IPS-15b (cell line): ENCODE results near the gene XYLB.
"Not testable (repeated sequence)": the region's sequence is repeated elsewhere in the genome, so short reads cannot be mapped to it uniquely, and the experiment has no call there.

Experiments used
- H3K27me3 ChIP-seq: one replicate; pipeline ENCODE4 v1.6.1; 2013; ENCODE audit warnings: low read length; ENCODE audit not compliant: control insufficient read depth, insufficient read depth
- H3K36me3 ChIP-seq: one replicate; pipeline ENCODE4 v1.6.1; 2013; ENCODE audit warnings: low read length; ENCODE audit not compliant: control insufficient read depth, insufficient read depth
- H3K4me1 ChIP-seq: one replicate; pipeline ENCODE4 v1.6.1; 2013; ENCODE audit warnings: mild to moderate bottlenecking, low read length; ENCODE audit not compliant: control insufficient read depth, insufficient read depth
- H3K4me3 ChIP-seq: one replicate; pipeline ENCODE4 v1.5.1; 2013; ENCODE audit warnings: low read depth, low read length
- H3K9ac ChIP-seq: one replicate; pipeline ENCODE4 v1.6.1; 2013; ENCODE audit warnings: low read depth, mild to moderate bottlenecking, low read length
- H3K9me3 ChIP-seq: one replicate; pipeline ENCODE4 v1.6.1; 2013; ENCODE audit warnings: mild to moderate bottlenecking, low read length; ENCODE audit not compliant: control insufficient read depth, insufficient read depth

Gene XYLB

GRCh38 chr3:38346587-38347410 is at the start of gene XYLB:
Gene XYLB, plus strand, starts transcription at chr3:38346785. Its CDS starts 84 bp downstream, at chr3:38346869.
- H3K36me3 ChIP-seq = peaks cover 2% of the 10 kb centered on the region
- H3K4me1 ChIP-seq = no peaks in the 10 kb centered on the region
- H3K9ac ChIP-seq = peak within 1 kb of the TSS; percentile 54
- peak within 1 kb of the TSS; percentile 51 for H3K4me3 ChIP-seq
- H3K27me3 ChIP-seq = peaks cover 10% of the 10 kb centered on the region
- no peaks in the 10 kb centered on the region for H3K9me3 ChIP-seq

- H3K4me3 ChIP-seq, H3K27me3 ChIP-seq, H3K9ac ChIP-seq, H3K4me1 ChIP-seq, H3K36me3 ChIP-seq, H3K9me3 ChIP-seq: not testable (repeated sequence)
These were observed 49.5 kb upstream of the XYLB start for GRCh38 chr3:38297053-38297452.

GRCh38 chr3:38297537-38297936 is 49.0 kb upstream of the XYLB start:
- H3K27me3 ChIP-seq = no peaks in the 10 kb centered on the region
- no peak overlapping the region for H3K4me3 ChIP-seq
- H3K36me3 ChIP-seq = no peaks in the 10 kb centered on the region
- H3K9ac ChIP-seq = no peak overlapping the region
- H3K9me3 ChIP-seq = no peaks in the 10 kb centered on the region
- no peaks in the 10 kb centered on the region for H3K4me1 ChIP-seq

GRCh38 chr3:38297947-38298711 is 48.5 kb upstream of the XYLB start:
- Histone ChIP-seq H3K36me3 (no peaks in the 10 kb centered on the region), H3K4me3 (no peak overlapping the region), H3K4me1 (no peaks in the 10 kb centered on the region), H3K27me3 (no peaks in the 10 kb centered on the region), H3K9me3 (no peaks in the 10 kb centered on the region), H3K9ac (no peak overlapping the region)

- H3K36me3 ChIP-seq = no peaks in the 10 kb centered on the region
- H3K4me3 ChIP-seq = no peak overlapping the region
- H3K4me1 ChIP-seq = no peaks in the 10 kb centered on the region
- H3K27me3 ChIP-seq = no peaks in the 10 kb centered on the region
- no peaks in the 10 kb centered on the region for H3K9me3 ChIP-seq
- no peak overlapping the region for H3K9ac ChIP-seq
These were observed 39.6 kb upstream of the XYLB start for GRCh38 chr3:38306941-38307340.

- H3K4me1 ChIP-seq = no peaks in the 10 kb centered on the region
- no peak overlapping the region for H3K4me3 ChIP-seq
- H3K9me3 ChIP-seq = no peaks in the 10 kb centered on the region
- H3K27me3 ChIP-seq = no peaks in the 10 kb centered on the region
- H3K36me3 ChIP-seq = no peaks in the 10 kb centered on the region
- no peak overlapping the region for H3K9ac ChIP-seq
These were observed 39.0 kb upstream of the XYLB start for GRCh38 chr3:38307599-38307998.

GRCh38 chr3:38308456-38308855 is 38.1 kb upstream of the XYLB start:
- no peak overlapping the region for H3K4me3 ChIP-seq
- H3K9me3 ChIP-seq = no peaks in the 10 kb centered on the region
- H3K9ac ChIP-seq = no peak overlapping the region
- H3K4me1 ChIP-seq = no peaks in the 10 kb centered on the region
- no peaks in the 10 kb centered on the region for H3K27me3 ChIP-seq
- H3K36me3 ChIP-seq = no peaks in the 10 kb centered on the region

- Histone ChIP-seq H3K9me3 (no peaks in the 10 kb centered on the region), H3K36me3 (no peaks in the 10 kb centered on the region), H3K4me3 (no peak overlapping the region), H3K27me3 (no peaks in the 10 kb centered on the region), H3K4me1 (peaks cover 3% of the 10 kb centered on the region), H3K9ac (no peak overlapping the region)
These were observed 35.1 kb upstream of the XYLB start for GRCh38 chr3:38311476-38311875.

- Histone ChIP-seq H3K9me3 (no peaks in the 10 kb centered on the region), H3K27me3 (no peaks in the 10 kb centered on the region), H3K4me1 (peaks cover 3% of the 10 kb centered on the region), H3K36me3 (no peaks in the 10 kb centered on the region), H3K4me3 (no peak overlapping the region), H3K9ac (no peak overlapping the region)
These were observed 34.6 kb upstream of the XYLB start for GRCh38 chr3:38311941-38312340.

- Histone ChIP-seq H3K4me1 (peaks cover 3% of the 10 kb centered on the region), H3K4me3 (no peak overlapping the region)
These were observed 34.2 kb upstream of the XYLB start for GRCh38 chr3:38312356-38312755.

GRCh38 chr3:38313263-38313662 is 33.3 kb upstream of the XYLB start:
- peaks cover 3% of the 10 kb centered on the region for H3K4me1 ChIP-seq
- no peaks in the 10 kb centered on the region for H3K27me3 ChIP-seq
- no peaks in the 10 kb centered on the region for H3K9me3 ChIP-seq

More at GRCh38 chr3:38312356-38312755, 34.2 kb upstream of the XYLB start:
- Histone ChIP-seq H3K27me3 (no peaks in the 10 kb centered on the region), H3K9me3 (no peaks in the 10 kb centered on the region), H3K36me3 (no peaks in the 10 kb centered on the region), H3K9ac (no peak overlapping the region)

GRCh38 chr3:38313695-38314094 is 32.9 kb upstream of the XYLB start:
- H3K4me1 ChIP-seq = peaks cover 3% of the 10 kb centered on the region
- H3K36me3 ChIP-seq = no peaks in the 10 kb centered on the region
- no peaks in the 10 kb centered on the region for H3K27me3 ChIP-seq
- no peaks in the 10 kb centered on the region for H3K9me3 ChIP-seq
- H3K9ac ChIP-seq = no peak overlapping the region
- no peak overlapping the region for H3K4me3 ChIP-seq

More at GRCh38 chr3:38313263-38313662, 33.3 kb upstream of the XYLB start:
- no peaks in the 10 kb centered on the region for H3K36me3 ChIP-seq
- no peak overlapping the region for H3K4me3 ChIP-seq
- H3K9ac ChIP-seq = no peak overlapping the region
